HG03378 (cell line): Measurements from ENCODE around the gene SRPK1.

Source experiments
- ATAC-seq: cut with Tn5 transposase; IDR thresholded peaks from one replicate; pipeline ENCODE4 v1.9.1; 2021; ENCODE audit warnings: mild to moderate bottlenecking, moderate library complexity; ENCODE audit not compliant: unreplicated experiment

The SRPK1 gene

DNA sequence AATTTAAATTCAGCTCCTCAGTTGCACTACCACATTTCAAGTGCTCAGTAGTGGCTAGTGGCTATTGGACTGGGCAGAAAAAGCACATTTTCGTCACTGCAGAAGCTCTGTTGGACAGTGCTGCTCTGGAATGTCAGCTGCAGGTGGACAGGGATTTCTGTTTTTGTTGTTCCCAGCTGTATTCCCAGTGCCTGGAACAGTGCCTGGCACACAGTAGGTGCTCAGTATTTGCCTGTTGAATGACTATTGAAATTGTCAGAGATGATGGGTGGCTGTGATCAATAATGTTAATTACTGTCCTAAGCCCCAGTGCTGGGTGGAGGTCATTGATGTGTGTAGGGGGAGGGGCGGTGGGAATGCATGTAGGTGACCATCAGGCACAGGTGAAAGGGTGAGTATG lies 134.6 kb downstream of the SRPK1 start:
- no peak for ATAC-seq

DNA sequence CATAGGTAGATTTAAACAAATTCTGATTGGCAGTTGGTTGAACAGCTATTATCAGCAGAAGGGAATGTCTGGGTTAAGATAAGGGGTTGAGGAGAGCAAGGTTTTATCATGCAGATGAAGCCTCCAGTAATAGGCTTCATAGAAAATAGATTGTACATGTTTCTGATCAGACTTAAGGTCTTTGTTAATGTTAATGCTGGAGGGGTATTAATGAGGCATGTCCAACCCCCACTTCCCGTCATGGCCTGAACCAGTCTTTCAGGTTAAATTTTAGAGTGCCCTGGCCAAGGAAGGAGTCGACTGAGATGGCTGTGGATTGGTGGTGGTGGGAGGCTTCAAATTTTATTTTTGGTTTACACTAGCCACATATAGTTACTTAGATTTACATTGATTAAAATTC lies 136.7 kb downstream of the SRPK1 start:
- ATAC-seq, result no peak
